CD14-positive monocyte (primary cell): Measurements from ENCODE around the gene TUBA1A. TPM values are rescaled to one million over a fixed set of nuclear protein-coding genes. Genes with fewer than 3 reads are reported as not detected.
"Not testable (repeated sequence)": the region's sequence is repeated elsewhere in the genome, so short reads cannot be mapped to it uniquely, and the experiment has no call there.

Source experiments
- DNase-seq, 3 donors: peaks; one replicate each; pipeline ENCODE4 v3.0.0-alpha.2; 2011 to 2022
- H2AFZ ChIP-seq: 2 replicates; pipeline ENCODE4 v1.6.0; 2012; ENCODE audit warnings: mild to moderate bottlenecking, low read depth, low read length, inconsistent platforms; ENCODE audit not compliant: insufficient read depth, poor library complexity, severe bottlenecking
- H3K27ac ChIP-seq, 2 donors: 1 replicate in 1 of 2; 2 replicates in 1 of 2; pipeline ENCODE4 v1.5.1; 2012 to 2013; ENCODE audit warnings: low read length in 2 of 2, control low read depth in 1 of 2, inconsistent platforms in 1 of 2, low read depth in 1 of 2, mild to moderate bottlenecking in 1 of 2
- H3K27me3 ChIP-seq, 2 donors: one replicate each; pipeline versions ENCODE4 v1.6.0 to v1.6.1; 2011 to 2013; ENCODE audit warnings: low read length in 2 of 2; ENCODE audit not compliant: control insufficient read depth in 2 of 2, insufficient read depth in 2 of 2
- H3K36me3 ChIP-seq, 2 donors: replicated peaks in 1 of 2; 1 replicate in 1 of 2; 2 replicates in 1 of 2; pipeline versions ENCODE4 v1.5.1 to v1.6.1; 2012 to 2013; ENCODE audit warnings: low read length in 2 of 2, control low read depth in 1 of 2, inconsistent platforms in 1 of 2, mild to moderate bottlenecking in 1 of 2; ENCODE audit not compliant: insufficient read depth in 2 of 2, control insufficient read depth in 1 of 2
- H3K4me1 ChIP-seq, 2 donors: 1 replicate in 1 of 2; 2 replicates in 1 of 2; pipeline versions ENCODE4 v1.5.1 to v1.6.1; 2012 to 2013; ENCODE audit warnings: low read length in 2 of 2, control low read depth in 1 of 2, inconsistent platforms in 1 of 2, mild to moderate bottlenecking in 1 of 2, moderate library complexity in 1 of 2; ENCODE audit not compliant: insufficient read depth in 2 of 2, control insufficient read depth in 1 of 2
- H3K4me2 ChIP-seq: replicated peaks from 2 replicates; pipeline ENCODE3; 2012; ENCODE audit warnings: low read length, moderate library complexity, mild to moderate bottlenecking; ENCODE audit not compliant: poor library complexity, severe bottlenecking; ENCODE audit errors: extremely low read depth
- H3K4me3 ChIP-seq, 3 experiments: fragments of 200-600 bp in 1 of 3; sonication (generic) in 1 of 3; replicated peaks in 1 of 3; 1 replicate in 2 of 3; 2 replicates in 1 of 3; pipeline ENCODE4 v1.5.1; 2011 to 2013; ENCODE audit warnings: low read length in 3 of 3, mild to moderate bottlenecking in 3 of 3, control low read depth in 2 of 3, low read depth in 2 of 3, inconsistent platforms in 1 of 3, moderate library complexity in 1 of 3
- H3K79me2 ChIP-seq: 2 replicates; pipeline ENCODE4 v1.6.0; 2012; ENCODE audit warnings: mild to moderate bottlenecking, control low read depth, inconsistent platforms, low read length, moderate library complexity; ENCODE audit not compliant: insufficient read depth
- H3K9ac ChIP-seq: 2 replicates; pipeline ENCODE4 v1.6.0; 2017; ENCODE audit warnings: low read length, mild to moderate bottlenecking; ENCODE audit not compliant: insufficient read depth, poor library complexity, severe bottlenecking
- H3K9me3 ChIP-seq, 2 donors: replicated peaks in 1 of 2; 1 replicate in 1 of 2; 2 replicates in 1 of 2; pipeline versions ENCODE4 v1.5.1 to v1.6.1; 2012 to 2013; ENCODE audit warnings: low read length in 2 of 2, control low read depth in 1 of 2; ENCODE audit not compliant: control insufficient read depth in 1 of 2, insufficient read depth in 1 of 2
- H4K20me1 ChIP-seq: 2 replicates; pipeline ENCODE4 v1.6.0; 2012; ENCODE audit warnings: mild to moderate bottlenecking, low read length, control low read depth, moderate library complexity; ENCODE audit not compliant: insufficient read depth
- H3K27ac Mint-ChIP-seq, 7 donors: one replicate each; pipeline ENCODE4 v1.8.0; 2020; ENCODE audit warnings: mild to moderate bottlenecking in 7 of 7, mixed read lengths in 7 of 7, moderate library complexity in 6 of 7, inconsistent platforms in 2 of 7
- H3K27me3 Mint-ChIP-seq, 3 donors: one replicate each; pipeline ENCODE4 v1.8.0; 2021 to 2022; ENCODE audit warnings: low read depth in 3 of 3, mild to moderate bottlenecking in 3 of 3, mixed read lengths in 3 of 3, moderate library complexity in 3 of 3, inconsistent platforms in 1 of 3
- H3K36me3 Mint-ChIP-seq, 2 donors: one replicate each; pipeline ENCODE4 v1.8.0; 2020; ENCODE audit warnings: mixed read lengths in 2 of 2, inconsistent platforms in 1 of 2, mild to moderate bottlenecking in 1 of 2
- H3K4me1 Mint-ChIP-seq: one replicate; pipeline ENCODE4 v1.8.0; 2020; ENCODE audit warnings: mild to moderate bottlenecking, mixed read lengths
- H3K4me3 Mint-ChIP-seq, 2 donors: one replicate each; pipeline ENCODE4 v1.8.0; 2020; ENCODE audit warnings: mild to moderate bottlenecking in 2 of 2, mixed read lengths in 2 of 2, moderate library complexity in 1 of 2
- H3K9me3 Mint-ChIP-seq, 7 donors: one replicate each; pipeline ENCODE4 v1.8.0; 2020 to 2022; ENCODE audit warnings: mixed read lengths in 7 of 7, mild to moderate bottlenecking in 6 of 7, moderate library complexity in 6 of 7, inconsistent platforms in 2 of 7
- CTCF ChIP-seq: fragments of 200-600 bp; IDR thresholded peaks from one replicate; pipeline ENCODE4 v1.8.0; 2022; ENCODE audit warnings: antibody characterized with exemption, mild to moderate bottlenecking
- WGBS: methylation state at CpG from one replicate; pipeline ENCODE4 v1.1.5; 2013; ENCODE audit warnings: missing lambda C conversion rate; ENCODE audit not compliant: insufficient coverage; 5-methylcytosine and 5-hydroxymethylcytosine counted together
- intact Hi-C, 2 donors: fragments of 100-400 bp; cut with micrococcal nuclease; formaldehyde crosslinking; loops; one replicate each; pipeline versions ENCODE4 v1.15.0 to v1.15.1; 2023
- polyA plus RNA-seq, 3 donors: library from polyadenylated mRNA; depleted of rRNA in 1 of 3; unstranded in 2 of 3; stranded (reverse) in 1 of 3; fragments of 300-500 nt in 2 of 3; fragments of >200 nt in 1 of 3; fragmentation: Illumina TruSeq in 2 of 3; gene quantifications; 1 replicate in 2 of 3; 2 replicates in 1 of 3; pipeline ENCODE4 v1.2.3, GENCODE V29; 2012 to 2021

TUBA1A gene
- polyA plus RNA-seq, 3 donors, result 859 to 1,779 (median 946) TPM

DNA sequence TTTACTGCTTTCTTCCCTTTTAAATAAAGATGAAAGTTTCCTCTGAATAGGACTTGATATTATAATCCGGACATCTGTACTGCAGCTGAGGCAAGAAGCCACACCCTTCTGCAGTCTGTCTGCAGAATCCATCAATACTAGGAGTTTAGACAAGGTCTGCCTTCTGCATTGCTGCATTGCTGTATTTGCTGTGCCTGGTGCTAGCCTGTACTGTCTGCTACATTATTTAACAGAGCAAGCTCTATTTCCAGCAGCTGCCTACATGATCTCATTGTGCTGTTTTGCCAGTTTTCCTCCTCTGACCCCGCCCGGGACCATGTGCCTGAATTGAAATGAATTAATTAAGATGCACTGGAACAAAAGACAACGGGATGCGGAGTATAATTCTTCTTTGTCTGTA lies 1.7 kb downstream of the TUBA1A start:
- Histone ChIP-seq H4K20me1 (peaks cover 51% of the 10 kb centered on the region), H3K9me3 (no peaks in the 10 kb centered on the region), H3K79me2 (peaks cover 34% of the 10 kb centered on the region), H3K27ac (peak overlapping the region in 1 of 2 donors; percentile 85), H3K4me3 (peak overlapping the region; percentile 57 to 99 (median 72)), H3K36me3 (peaks cover 23 to 37% of the 10 kb centered on the region in 2 donors), H3K27me3 (no peaks in the 10 kb centered on the region), H2AFZ (no peak overlapping the region), H3K4me1 (peaks cover 21 to 31% of the 10 kb centered on the region in 2 donors), H3K4me2 (peak overlapping the region; percentile 92), H3K9ac (no peak overlapping the region)
- intact Hi-C loops, result loop anchor here (5.0 kb wide), 2 partner anchors 45 to 55 kb away; partner anchors contain the start of gene TUBA1B (in 1 of the 2)
- peaks cover 29% of the 10 kb centered on the region for H3K4me1 Mint-ChIP-seq
- no CpG with 5 or more reads among the region's 5 CpGs for WGBS
- no peaks in the 10 kb centered on the region for H3K9me3 Mint-ChIP-seq
- DNase-seq, result no peak
- peaks cover 0 to 3% (median 2%) of the 10 kb centered on the region in 3 donors for H3K27me3 Mint-ChIP-seq
- TF ChIP-seq CTCF, result no peak
- H3K4me3 Mint-ChIP-seq, result peak overlapping the region; percentile 96 to 97
- H3K27ac Mint-ChIP-seq, result peak overlapping the region in 3 of 7 donors; percentile 5 to 99 (median 94)
- peaks cover 35 to 48% of the 10 kb centered on the region in 2 donors for H3K36me3 Mint-ChIP-seq

DNA sequence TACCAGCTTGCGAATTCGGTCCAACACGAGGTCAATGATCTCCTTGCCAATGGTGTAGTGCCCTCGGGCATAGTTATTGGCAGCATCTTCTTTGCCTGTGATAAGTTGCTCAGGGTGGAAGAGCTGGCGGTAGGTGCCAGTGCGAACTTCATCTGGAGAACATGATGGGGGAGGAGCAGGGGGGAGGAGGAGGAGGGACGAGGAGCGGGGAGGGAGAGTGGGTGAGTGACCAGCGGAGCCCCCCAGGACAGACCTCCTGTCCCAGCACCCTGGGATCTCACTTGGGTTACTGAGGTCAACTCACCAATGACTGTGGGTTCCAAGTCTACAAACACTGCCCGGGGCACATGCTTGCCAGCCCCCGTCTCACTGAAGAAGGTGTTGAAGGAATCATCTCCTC lies 2.6 kb downstream of the TUBA1A start:
- not testable (repeated sequence) for H3K4me3 ChIP-seq, H3K9me3 ChIP-seq, H3K4me3 Mint-ChIP-seq, H3K27me3 Mint-ChIP-seq, H3K4me2 ChIP-seq, H3K27ac ChIP-seq, H3K9ac ChIP-seq, H3K27me3 ChIP-seq, DNase-seq, H3K9me3 Mint-ChIP-seq, H2AFZ ChIP-seq
- intact Hi-C loops, result loop anchor here (5.0 kb wide), 2 partner anchors 46 to 54 kb away; partner anchors contain the start of gene TUBA1B (in 1 of the 2)
- peaks cover 29% of the 10 kb centered on the region for H3K4me1 Mint-ChIP-seq
- Histone ChIP-seq H4K20me1 (peaks cover 51% of the 10 kb centered on the region), H3K4me1 (peaks cover 21 to 31% of the 10 kb centered on the region in 2 donors), H3K36me3 (peaks cover 23 to 37% of the 10 kb centered on the region in 2 donors), H3K79me2 (peaks cover 34% of the 10 kb centered on the region)
- WGBS, result 100% methylated on average over 2 of the region's 11 CpGs
- H3K36me3 Mint-ChIP-seq, result peaks cover 33 to 44% of the 10 kb centered on the region in 2 donors
- peak overlapping the region in 2 of 7 donors; percentile 19 to 31 for H3K27ac Mint-ChIP-seq

- intact Hi-C loops, result loop anchor here (5.0 kb wide), 2 partner anchors 48 to 52 kb away; partner anchors contain the start of gene TUBA1B (in 2 of the 2)
Measured at GRCh38 chr12:49184697-49185096, 4.2 kb downstream of the TUBA1A start.

More at GRCh38 chr12:49184697-49185096, 4.2 kb downstream of the TUBA1A start:
- Histone ChIP-seq H3K79me2 (peaks cover 25% of the 10 kb centered on the region), H4K20me1 (peaks cover 51% of the 10 kb centered on the region), H3K36me3 (peaks cover 23 to 37% of the 10 kb centered on the region in 2 donors), H3K4me1 (peaks cover 15 to 24% of the 10 kb centered on the region in 2 donors)
- Mint-ChIP-seq H3K36me3 (peaks cover 33 to 44% of the 10 kb centered on the region in 2 donors), H3K27ac (peak overlapping the region in 1 of 7 donors; percentile 79), H3K4me1 (peaks cover 24% of the 10 kb centered on the region)
- WGBS, result 94% methylated on average over 1 of the region's 1 CpG
- not testable (repeated sequence) for H3K9me3 Mint-ChIP-seq, H3K4me2 ChIP-seq, H3K27me3 ChIP-seq, H3K4me3 ChIP-seq, H3K27ac ChIP-seq, H2AFZ ChIP-seq, H3K27me3 Mint-ChIP-seq, H3K9me3 ChIP-seq, H3K9ac ChIP-seq, H3K4me3 Mint-ChIP-seq, DNase-seq
